GF-D8 (cell line): ENCODE measurements around the gene DAPK1.

Source experiments
- DNase-seq: peaks from one replicate; lab custom pipeline; 2025; lab: John Stamatoyannopoulos, UW

Gene DAPK1

DNA sequence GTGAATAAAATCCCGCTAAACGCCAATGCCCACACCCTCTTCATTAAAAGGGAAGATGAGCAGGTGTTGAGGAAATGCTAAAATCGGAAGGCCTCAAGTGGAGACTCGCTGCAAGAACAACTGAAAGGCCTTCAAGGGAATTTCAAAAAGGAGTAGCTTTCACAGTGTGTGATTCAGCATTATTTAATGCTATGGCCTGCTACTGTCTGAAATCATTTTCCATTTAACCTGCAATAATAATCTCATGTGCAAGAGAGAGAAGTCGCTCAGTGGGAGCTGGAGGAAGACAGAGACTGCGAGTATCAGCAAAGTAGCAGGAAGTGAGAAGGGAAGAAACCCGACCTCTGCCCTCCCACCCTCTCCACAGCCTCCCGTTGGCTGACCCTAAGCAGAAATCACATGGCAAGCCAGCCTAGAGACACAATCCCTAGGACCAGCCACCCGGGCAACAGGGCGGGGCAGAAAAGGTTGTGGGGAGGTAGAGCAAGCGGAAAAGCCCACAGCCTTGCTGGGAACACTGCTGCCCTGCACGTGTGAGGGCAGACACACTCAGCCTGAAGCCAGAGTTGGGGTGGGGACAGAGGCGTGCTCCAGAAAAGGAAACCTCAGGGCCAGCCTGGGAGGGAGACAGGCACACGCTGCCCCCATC, 188.3 kb downstream of the DAPK1 start:
- DNase-seq: peak; percentile 58

DNA sequence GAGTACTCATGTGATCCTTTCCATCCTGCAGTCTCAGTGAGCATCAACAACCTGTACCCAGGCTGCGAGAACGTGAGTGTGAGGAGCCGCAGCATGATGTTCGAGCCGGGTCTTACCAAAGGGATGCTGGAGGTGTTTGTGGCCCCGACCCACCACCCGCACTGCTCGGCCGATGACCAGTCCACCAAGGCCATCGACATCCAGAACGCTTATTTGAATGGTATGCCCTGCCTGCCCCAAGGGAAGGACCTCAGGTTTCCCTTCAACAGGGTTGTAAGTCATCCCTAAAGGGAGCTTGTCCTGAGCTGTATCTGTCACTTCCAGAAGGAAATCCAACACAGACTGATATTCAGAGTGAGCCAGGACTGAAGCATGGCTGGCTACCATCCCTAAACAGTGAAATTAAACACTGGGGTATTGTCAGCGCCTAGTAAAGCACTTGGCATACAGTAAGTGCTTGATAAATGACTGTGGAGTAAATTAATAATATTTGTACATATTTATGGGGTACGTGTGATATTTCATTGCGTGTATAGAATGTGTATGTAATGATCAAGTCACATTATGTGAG, 188.9 kb downstream of the DAPK1 start:
- DNase-seq: no peak

DNA sequence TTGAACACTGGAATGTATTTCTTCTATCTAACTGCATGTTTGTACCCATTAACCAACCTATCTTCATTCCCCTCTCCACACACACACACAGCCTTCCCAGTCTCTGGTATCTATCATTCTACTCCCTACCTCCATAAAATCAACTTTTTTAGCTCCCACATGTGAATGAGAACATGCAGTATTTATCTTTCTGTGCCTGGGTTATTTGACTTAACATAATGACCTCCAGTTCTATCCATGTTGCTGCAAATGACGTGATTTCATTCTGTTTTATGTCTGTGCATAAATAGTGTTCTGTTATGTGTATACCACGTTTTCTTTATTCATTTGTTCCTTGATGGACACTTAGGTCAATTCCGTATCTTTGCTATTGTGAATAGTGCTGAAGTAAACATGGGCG, 189.5 kb downstream of the DAPK1 start:
- no peak for DNase-seq

DNA sequence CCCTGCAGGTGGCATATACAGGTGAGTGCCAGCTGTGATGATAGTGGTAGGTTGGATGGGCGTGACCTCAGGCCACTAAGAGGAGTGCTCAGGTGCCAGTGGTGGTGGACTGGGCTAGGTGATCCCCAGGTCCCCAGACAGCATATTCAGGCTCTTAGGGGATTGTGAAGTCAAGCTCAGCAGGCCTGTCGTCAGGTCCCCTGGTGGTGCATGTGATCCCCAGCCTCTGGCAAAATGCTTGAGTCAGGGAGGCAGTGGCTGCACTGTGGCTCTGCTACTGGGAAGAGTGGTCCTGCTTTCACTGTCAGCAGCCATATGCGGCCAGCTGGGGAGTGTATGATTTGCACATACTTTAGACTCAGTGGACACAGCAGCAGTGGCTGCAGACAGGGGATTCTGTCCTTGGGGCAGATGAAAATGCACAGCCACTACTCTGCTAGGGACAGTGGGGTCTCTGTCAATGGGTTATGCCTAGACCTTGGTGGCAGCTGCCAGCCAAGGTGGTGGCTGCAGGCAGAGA, 196.6 kb downstream of the DAPK1 start:
- no peak for DNase-seq

DNA sequence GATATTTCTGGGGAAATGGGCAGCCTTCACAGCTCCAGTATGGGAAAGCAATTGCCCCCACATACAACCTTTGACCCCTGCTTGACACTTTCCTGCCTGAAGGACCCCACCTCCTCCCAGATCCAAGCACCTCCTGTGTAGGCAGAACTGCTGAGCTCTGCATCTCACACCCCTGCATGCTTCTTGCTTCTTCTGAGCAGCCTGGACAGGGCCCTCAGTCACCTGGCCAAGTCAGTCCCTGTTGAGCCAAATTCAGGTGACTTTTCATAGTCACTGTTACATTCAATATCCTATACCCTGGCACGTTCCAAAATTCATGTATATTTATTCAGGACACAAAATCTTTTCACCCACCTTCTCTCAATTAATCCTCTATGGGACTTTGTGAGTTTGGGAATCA, 197.9 kb downstream of the DAPK1 start:
- no peak for DNase-seq

DNA sequence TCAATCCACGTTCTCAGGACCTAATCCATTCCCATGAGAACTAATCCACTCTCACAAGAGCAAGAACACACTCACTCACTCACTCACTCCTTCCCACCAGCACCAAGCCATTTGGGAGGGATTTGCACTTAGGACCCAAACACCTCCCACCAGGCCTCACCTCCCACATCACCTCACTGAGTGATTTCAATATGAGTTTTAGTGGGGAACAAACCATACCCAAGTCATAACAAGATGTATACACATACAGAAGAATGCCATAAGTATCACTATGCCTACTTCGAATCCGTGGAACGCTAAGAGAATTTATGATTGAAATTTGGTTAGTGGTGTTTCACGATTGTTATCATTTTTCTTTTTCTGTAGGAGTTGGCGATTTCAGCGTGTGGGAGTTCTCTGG, 199.0 kb downstream of the DAPK1 start:
- DNase-seq: no peak

DNA sequence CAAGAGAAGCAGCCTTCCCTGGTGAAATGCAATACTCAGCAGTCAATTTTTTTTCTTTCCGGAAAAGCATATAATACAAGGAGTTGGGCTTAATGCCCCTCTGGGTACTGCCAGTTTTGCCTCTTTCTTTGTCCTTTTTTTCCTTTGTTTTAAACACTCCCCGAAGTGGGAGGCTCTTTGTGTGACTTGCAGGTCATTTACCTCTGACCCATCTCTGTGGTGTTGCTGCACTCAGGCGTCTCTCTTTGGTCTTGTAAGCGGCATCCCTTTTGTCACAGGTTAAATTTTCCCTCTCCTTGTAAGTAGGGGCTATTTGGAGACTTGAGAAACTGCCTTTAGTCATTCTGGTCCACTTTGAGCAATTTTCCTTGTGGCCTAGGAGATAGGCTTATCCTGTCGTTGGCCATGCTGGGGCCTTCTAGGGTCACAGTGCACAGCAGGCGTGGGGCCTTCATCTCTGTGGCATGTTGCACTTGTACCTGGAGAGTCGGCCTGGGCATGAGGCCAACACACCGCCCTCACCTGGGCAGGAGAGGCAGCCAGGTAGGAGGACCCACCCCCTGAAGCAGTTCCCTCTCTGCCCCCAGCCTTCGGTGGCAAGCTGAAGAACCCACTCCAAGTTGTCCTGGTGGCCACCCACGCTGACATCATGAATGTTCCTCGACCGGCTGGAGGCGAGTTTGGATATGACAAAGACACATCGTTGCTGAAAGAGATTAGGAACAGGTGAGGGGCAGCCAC, 200.6 kb downstream of the DAPK1 start:
- DNase-seq: no peak

DNA sequence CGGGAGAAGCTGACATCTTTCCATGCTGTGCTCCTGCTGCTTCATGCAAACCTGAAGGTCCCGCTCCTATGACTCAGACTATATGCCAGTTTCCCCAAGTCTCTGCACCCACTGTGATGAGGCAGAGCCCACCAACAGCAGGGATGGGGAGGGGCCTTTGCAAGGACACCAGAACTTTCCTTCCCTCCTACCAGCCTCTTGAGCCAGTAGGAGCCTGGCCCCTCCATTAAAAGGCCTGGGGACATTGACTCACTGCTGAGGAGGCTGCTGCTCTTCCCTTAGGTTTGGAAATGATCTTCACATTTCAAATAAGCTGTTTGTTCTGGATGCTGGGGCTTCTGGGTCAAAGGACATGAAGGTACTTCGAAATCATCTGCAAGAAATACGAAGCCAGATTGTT, 202.2 kb downstream of the DAPK1 start:
- DNase-seq: no peak

DNA sequence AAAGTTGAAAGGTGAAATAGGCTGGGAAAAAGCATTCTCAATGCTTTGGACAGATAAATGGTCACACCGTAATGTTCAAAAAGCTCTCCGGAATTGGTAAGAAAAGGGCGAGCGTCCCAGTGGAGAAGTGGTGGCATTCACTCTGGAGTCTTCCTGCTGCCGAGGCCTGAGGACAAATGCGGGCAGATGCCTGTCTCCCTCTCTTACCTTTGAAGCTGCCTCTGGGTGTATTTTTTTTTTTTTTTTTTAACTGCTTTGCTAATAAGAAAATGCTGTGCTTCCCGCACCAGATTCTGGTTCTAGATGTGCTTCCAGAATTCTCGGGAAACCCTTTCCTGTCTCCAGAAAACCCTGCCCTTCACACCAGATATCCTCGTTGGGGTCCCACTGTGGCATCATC, 203.8 kb downstream of the DAPK1 start:
- no peak for DNase-seq

DNA sequence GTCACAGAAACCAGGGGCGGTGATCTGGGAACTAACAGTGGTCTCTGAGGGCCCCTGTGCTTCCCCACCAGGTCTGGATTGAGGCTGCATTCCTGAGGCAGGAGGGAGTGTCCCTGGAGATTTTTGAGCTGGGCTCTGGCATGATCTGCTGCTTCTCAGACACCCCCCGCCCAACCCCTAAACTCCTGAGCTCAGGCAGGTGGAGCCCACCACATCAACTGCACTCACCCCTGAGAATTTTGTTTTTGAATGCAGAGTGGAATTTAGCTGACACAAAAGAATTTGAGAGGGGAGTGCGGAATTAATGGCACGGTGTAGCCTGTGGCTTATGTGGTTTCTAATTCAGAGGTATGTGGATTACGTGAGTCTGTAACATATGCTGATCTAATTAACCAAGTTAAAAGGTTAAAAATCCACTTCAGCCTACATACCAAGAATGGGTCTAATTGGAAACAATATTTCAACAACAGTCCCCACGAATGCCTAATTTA, 204.3 kb downstream of the DAPK1 start:
- no peak for DNase-seq

DNA sequence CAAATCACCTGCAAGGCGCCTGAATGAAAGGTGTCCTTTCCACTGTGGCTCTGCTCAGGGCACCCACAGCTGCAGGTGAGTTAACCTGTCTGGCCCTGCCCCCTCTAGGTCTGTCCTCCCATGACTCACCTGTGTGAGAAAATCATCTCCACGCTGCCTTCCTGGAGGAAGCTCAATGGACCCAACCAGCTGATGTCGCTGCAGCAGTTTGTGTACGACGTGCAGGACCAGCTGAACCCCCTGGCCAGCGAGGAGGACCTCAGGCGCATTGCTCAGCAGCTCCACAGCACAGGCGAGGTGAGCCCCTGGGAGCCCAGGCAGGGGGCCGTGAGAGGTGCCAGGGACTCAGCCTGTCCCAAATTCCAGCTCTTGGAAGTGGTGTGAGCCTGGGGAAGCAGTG, 205.3 kb downstream of the DAPK1 start:
- DNase-seq: no peak

DNA sequence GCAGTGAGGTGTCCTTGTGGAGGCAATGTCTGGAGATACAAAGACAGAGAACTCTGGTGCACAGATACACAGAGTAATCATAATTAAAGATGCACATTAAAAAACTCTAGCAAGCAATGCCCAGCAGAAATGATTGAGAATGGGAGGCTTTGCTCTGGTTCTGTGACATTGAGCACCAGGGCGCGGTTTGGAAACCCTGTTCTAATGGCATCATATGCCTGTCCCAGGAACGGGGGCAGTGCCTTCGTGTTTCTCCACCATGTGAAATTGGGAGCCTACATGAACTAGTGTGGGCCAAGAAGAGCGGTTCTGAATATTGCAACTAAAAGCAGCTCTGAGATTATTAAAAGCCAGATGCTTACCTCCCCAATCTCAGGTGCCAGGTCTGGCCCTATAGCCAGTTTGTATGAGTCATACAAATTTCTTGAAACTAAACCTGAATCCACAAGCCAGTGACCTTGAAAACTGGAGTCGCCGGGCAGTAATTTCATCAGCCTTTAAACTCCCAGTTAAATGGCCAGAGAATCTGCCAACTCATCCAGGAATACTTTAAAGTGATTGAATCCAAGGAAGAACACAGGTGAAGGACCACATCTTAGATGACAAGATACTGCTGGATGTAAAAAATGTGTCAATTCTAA, 206.1 kb downstream of the DAPK1 start:
- no peak for DNase-seq

DNA sequence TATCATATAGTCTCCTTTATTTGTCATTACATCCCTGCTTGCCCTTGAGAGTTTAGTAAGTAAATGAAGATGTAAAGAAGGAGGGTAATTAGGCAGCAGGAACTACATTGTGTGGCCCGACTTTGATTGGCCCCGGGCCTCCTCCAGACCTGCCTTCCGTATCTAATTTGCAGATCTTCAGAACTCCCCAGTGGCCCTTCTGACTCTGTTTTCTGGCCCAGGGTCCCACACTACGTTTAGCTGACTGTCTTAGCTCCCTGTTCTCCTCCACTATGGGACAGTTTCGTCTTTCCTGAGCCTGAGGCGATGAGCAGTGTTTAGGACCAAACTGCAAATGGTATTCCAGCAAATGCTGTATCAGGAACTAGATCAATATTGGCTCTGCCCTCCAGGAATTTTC, 206.7 kb downstream of the DAPK1 start:
- DNase-seq: no peak

DNA sequence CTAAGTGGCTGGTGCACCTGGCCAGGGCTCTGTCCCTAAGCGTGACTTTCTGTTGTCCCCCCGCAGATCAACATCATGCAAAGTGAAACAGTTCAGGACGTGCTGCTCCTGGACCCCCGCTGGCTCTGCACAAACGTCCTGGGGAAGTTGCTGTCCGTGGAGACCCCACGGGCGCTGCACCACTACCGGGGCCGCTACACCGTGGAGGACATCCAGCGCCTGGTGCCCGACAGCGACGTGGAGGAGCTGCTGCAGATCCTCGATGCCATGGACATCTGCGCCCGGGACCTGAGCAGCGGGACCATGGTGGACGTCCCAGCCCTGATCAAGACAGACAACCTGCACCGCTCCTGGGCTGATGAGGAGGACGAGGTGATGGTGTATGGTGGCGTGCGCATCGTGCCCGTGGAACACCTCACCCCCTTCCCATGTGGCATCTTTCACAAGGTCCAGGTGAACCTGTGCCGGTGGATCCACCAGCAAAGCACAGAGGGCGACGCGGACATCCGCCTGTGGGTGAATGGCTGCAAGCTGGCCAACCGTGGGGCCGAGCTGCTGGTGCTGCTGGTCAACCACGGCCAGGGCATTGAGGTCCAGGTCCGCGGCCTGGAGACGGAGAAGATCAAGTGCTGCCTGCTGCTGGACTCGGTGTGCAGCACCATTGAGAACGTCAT, 208.5 kb downstream of the DAPK1 start:
- no peak for DNase-seq

DNA sequence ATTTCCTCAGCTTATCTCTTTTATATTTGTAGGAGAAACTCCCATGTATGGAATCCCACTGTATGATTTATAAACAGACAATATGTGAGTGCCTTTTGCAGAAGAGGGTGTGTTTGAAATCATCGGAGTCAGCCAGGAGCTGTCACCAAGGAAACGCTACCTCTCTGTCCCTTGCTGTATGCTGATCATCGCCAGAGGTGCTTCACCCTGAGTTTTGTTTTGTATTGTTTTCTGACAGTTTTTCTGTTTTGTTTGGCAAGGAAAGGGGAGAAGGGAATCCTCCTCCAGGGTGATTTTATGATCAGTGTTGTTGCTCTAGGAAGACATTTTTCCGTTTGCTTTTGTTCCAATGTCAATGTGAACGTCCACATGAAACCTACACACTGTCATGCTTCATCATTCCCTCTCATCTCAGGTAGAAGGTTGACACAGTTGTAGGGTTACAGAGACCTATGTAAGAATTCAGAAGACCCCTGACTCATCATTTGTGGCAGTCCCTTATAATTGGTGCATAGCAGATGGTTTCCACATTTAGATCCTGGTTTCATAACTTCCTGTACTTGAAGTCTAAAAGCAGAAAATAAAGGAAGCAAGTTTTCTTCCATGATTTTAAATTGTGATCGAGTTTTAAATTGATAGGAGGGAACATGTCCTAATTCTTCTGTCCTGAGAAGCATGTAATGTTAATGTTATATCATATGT, 210.3 kb downstream of the DAPK1 start:
- no peak for DNase-seq

DNA sequence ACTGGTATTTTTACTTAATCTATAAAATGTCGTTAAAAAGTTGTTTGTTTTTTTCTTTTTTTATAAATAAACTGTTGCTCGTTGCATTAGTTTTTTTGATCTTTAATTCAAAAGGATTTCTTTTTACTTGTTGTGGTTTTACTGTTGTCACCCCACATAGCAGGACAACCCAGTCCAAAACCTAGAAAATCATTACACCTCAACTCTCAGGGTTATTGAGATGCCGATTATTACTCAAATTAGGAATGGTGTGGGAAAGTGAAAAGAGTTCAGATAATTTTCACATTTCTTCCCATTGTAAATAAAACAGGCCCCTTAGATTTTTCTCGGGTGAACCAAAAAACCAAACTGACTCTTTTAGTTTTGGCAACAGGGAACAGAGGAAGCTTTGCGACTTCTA, 210.9 kb downstream of the DAPK1 start:
- no peak for DNase-seq

DNA sequence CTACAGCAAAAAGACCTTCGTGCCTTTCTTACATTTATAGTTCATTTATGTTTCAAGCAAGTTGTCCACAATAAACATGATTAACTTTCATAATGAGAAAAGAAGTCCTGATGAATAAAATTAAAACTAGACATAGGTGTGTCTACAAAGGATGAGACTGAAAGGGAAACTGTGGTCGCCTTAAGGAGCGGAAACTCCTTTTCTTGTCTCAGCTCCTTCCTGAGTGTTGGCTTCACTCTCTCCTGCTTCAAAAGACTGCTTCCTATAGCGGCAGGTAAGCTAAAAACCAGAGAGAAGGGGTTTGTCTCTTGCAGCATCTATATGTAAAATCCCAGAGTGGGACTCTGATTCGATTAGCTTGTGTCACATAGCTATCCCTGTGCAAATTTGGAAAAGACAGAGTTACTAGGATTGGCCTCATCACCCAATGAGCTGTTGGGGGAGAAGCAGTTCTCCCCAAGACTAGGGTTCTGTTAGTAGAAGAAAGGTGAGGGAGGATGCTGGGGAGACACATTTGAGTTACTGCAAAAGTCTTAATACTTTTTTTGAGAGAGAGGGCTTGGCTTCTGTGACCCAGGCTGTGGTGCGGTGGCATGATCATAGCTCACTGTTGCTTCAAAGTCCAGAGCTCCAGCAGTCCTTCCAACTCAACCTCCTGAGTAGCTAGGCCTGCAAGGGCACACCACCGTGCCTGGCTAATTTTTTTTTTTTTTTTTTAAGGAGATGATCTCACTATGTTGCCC, 211.5 kb downstream of the DAPK1 start:
- DNase-seq: no peak

DNA sequence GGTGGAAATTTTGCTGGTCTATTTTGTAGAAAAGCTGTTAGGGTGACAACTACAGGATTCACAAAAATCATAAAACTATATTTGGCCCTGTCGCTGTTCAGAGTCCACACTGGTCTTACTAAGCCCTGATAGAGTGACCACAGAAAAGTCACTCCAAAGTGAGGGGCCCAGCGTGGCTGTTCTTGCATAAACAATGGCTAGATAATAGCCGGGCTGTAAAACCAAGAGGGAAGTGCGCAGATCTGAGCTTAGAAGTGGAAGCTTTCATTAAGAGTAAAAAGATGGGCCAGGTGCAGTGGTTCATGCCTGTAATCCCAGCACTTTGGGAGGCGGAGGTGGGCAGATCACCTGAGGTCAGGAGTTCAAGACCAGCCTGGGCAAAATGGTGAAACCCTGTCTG, 212.8 kb downstream of the DAPK1 start:
- no peak for DNase-seq

DNA sequence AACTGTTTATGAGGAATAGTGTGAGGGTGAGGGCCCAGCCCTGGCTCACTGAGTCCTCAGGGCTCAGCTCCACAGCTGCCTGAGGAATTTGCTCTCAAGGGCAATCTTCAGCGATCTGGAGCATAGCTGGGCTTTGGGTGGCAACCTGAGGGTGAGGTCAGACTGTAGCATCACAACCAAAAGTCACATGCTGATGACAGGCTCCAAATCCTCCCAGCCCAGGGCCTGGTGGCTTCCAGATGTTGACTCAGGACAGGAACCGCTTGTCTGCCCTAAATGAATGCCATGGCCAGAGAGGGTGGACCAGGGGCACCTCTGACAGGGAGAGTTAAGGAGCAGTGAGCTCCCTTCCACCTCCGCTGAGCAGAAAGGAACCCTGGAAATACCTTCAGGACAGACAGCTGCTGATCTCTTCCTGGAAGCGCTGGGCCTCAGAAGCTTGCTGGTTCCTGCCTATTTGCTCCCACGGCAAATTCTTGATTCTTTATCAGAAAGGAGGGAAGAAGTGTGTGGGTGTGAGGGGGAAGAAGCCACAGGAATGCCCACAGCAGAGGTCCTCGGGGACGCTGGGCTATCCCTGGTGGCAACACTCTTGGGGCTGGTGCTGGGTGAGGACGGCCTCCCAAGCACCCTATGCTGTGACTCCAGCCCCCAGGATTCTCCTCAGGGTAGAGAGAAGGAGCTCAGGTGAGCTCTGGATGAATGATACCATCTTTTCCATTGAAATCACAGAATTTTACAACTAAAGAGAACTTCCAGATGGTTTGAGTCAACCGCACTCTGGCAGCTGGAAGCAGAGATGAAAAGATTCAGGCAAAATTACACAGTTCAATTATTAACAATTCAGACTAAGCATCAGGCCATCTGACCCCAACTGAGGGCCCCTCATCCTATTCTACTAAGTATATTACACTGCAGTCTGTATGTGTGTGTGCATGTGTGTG, 214.5 kb downstream of the DAPK1 start:
- no peak for DNase-seq
